GM12892 (cell line): ENCODE measurements around the gene SCFD2.

Experiments
- POLR2A ChIP-seq: IDR thresholded peaks from 2 replicates; pipeline ENCODE4 v1.6.1; 2011; ENCODE audit warnings: low read depth, low read length, control low read depth
- POLR2AphosphoS5 ChIP-seq: IDR thresholded peaks from 2 replicates; pipeline ENCODE4 v1.6.1; 2011; ENCODE audit warnings: low read depth, low read length, control low read depth

- TF ChIP-seq POLR2A (no peak), POLR2AphosphoS5 (no peak)
These were observed 298.6 kb downstream of the SCFD2 start for GRCh38 chr4:53067125-53067802.
